ENCODE measurements around the gene SLC13A3.

DNA sequence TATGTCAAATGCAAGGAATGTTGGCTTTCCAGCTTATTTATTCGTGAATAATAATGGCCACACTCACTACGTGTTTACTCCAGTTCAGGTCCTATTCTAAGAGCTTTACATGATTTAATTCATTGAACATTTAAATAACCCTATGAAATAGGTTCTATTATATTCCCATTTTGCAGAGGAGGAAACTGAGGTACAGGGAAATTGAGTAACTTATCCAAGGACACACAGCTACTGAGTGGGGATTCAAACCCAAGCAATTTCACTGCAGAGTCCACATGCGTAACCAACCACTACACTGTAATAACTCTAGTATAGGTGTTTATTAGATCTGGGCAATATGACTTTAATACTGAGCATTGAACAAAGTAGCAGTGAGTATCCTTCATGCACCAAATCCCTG, 12.3 kb upstream of the SLC13A3 start:
- TF ChIP-seq, protein P1, sequence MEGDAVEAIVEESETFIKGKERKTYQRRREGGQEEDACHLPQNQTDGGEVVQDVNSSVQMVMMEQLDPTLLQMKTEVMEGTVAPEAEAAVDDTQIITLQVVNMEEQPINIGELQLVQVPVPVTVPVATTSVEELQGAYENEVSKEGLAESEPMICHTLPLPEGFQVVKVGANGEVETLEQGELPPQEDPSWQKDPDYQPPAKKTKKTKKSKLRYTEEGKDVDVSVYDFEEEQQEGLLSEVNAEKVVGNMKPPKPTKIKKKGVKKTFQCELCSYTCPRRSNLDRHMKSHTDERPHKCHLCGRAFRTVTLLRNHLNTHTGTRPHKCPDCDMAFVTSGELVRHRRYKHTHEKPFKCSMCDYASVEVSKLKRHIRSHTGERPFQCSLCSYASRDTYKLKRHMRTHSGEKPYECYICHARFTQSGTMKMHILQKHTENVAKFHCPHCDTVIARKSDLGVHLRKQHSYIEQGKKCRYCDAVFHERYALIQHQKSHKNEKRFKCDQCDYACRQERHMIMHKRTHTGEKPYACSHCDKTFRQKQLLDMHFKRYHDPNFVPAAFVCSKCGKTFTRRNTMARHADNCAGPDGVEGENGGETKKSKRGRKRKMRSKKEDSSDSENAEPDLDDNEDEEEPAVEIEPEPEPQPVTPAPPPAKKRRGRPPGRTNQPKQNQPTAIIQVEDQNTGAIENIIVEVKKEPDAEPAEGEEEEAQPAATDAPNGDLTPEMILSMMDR (IDR thresholded peaks at IDR 0.05; ENCODE audit: low read depth, low read length, missing input control): no peak
- TF ChIP-seq SP1 (IDR thresholded peaks at IDR 0.05): no peak
- no peak for TF ChIP-seq RAD21 (IDR thresholded peaks at IDR 0.05)
- no peak for TF ChIP-seq HNF4A (conservative IDR thresholded peaks at IDR 0.05)
- TF ChIP-seq, protein P2, sequence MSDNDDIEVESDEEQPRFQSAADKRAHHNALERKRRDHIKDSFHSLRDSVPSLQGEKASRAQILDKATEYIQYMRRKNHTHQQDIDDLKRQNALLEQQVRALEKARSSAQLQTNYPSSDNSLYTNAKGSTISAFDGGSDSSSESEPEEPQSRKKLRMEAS (IDR thresholded peaks at IDR 0.05): no peak
- TF ChIP-seq YY1 (IDR thresholded peaks at IDR 0.05): no peak
- no peak for TF ChIP-seq FOXA1 (IDR thresholded peaks at IDR 0.05)
- TF ChIP-seq, protein P3, sequence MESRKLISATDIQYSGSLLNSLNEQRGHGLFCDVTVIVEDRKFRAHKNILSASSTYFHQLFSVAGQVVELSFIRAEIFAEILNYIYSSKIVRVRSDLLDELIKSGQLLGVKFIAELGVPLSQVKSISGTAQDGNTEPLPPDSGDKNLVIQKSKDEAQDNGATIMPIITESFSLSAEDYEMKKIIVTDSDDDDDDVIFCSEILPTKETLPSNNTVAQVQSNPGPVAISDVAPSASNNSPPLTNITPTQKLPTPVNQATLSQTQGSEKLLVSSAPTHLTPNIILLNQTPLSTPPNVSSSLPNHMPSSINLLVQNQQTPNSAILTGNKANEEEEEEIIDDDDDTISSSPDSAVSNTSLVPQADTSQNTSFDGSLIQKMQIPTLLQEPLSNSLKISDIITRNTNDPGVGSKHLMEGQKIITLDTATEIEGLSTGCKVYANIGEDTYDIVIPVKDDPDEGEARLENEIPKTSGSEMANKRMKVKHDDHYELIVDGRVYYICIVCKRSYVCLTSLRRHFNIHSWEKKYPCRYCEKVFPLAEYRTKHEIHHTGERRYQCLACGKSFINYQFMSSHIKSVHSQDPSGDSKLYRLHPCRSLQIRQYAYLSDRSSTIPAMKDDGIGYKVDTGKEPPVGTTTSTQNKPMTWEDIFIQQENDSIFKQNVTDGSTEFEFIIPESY (IDR thresholded peaks at IDR 0.05): no peak
- TF ChIP-seq TAF1 (conservative IDR thresholded peaks at IDR 0.05): no peak
- TF ChIP-seq, protein P4, sequence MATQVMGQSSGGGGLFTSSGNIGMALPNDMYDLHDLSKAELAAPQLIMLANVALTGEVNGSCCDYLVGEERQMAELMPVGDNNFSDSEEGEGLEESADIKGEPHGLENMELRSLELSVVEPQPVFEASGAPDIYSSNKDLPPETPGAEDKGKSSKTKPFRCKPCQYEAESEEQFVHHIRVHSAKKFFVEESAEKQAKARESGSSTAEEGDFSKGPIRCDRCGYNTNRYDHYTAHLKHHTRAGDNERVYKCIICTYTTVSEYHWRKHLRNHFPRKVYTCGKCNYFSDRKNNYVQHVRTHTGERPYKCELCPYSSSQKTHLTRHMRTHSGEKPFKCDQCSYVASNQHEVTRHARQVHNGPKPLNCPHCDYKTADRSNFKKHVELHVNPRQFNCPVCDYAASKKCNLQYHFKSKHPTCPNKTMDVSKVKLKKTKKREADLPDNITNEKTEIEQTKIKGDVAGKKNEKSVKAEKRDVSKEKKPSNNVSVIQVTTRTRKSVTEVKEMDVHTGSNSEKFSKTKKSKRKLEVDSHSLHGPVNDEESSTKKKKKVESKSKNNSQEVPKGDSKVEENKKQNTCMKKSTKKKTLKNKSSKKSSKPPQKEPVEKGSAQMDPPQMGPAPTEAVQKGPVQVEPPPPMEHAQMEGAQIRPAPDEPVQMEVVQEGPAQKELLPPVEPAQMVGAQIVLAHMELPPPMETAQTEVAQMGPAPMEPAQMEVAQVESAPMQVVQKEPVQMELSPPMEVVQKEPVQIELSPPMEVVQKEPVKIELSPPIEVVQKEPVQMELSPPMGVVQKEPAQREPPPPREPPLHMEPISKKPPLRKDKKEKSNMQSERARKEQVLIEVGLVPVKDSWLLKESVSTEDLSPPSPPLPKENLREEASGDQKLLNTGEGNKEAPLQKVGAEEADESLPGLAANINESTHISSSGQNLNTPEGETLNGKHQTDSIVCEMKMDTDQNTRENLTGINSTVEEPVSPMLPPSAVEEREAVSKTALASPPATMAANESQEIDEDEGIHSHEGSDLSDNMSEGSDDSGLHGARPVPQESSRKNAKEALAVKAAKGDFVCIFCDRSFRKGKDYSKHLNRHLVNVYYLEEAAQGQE (IDR thresholded peaks at IDR 0.05): no peak
- TF ChIP-seq EGR1 (IDR thresholded peaks at IDR 0.05; ENCODE audit: low read depth in 2 of 2): no peak

Measured in liver (tissue), 3 donors.